ENCODE data around the gene LRRC4B. TPM values are rescaled to one million over a fixed set of nuclear protein-coding genes. Genes with fewer than 3 reads are reported as not detected.
"Not testable (repeated sequence)": the region's sequence is repeated elsewhere in the genome, so short reads cannot be mapped to it uniquely, and the experiment has no call there.

LRRC4B gene
- total RNA-seq, 2 experiments from 2014 or later = not detected

DNA sequence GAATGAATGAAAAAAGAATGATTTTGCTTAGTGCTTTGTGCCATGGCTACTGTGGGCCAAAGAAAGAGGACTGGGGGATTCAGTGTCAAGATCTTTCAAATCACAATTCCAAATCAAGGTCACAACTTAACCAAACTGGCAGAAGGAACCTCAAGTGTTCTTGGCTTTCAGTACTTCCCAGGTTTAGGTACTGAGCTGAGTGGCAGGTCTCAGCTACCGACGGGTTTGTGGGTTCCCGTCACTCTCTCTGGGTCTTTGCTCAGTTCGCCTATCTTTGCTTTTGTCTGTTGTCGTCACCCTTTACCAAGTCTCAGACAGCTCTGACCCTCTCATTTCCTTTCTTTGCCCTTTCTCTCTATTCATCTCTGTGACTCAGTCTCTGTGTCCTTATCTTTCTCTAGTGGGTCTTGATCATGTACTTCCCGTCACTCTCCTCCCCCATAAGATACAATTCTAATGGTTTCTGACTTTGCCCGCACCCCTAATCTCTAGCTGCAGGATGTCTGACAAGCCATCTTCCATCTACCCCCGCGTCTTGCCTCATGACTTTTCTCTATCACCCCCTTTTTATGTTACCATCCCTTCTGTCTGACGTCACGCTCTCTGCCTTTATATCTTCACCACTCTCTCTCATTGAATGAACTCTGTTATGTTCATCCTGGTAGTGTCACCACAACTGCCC lies 33.3 kb upstream of the LRRC4B start:
- Mint-ChIP-seq H3K4me1 (ENCODE audit: low read depth) (no peaks in the 10 kb centered on the region), H3K27ac (no peak overlapping the region), H3K4me3 (no peak overlapping the region), H3K27me3 (ENCODE audit: low read depth) (peaks cover 15% of the 10 kb centered on the region), H3K9me3 (ENCODE audit: insufficient read depth) (no peaks in the 10 kb centered on the region), H3K36me3 (ENCODE audit: low read depth) (no peaks in the 10 kb centered on the region)
- no peak for DNase-seq
- ATAC-seq = no peak
- CTCF ChIA-PET = no interaction called here
- POLR2A ChIA-PET = no interaction called here

DNA sequence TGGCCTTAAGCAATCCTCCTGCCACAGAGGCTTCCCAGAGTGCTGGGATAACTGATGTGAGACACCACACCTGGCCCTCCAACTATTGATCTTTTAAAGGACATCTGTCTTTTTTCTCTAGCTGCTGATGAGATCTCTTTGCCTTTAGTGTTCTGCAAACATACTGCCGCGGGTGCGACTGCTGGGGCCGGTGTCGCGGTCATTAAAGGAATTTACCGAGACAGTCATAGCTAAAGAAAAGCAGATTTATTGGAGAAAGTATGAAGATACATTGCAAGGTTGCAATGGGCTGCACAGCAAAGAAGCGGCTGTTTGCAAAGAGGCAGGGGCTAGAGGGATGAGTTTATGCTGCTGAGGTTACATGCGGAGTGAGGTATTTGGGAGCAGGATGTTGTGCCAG lies 31.2 kb upstream of the LRRC4B start:
- no peaks in the 10 kb centered on the region for H3K9me3 Mint-ChIP-seq (ENCODE audit: insufficient read depth)
- no peaks in the 10 kb centered on the region for H3K36me3 Mint-ChIP-seq (ENCODE audit: low read depth)
- no peak for DNase-seq
- H3K27me3 Mint-ChIP-seq (ENCODE audit: low read depth) = peaks cover 15% of the 10 kb centered on the region
- ATAC-seq = no peak
- no peak overlapping the region for H3K27ac Mint-ChIP-seq
- H3K4me1 Mint-ChIP-seq (ENCODE audit: low read depth) = no peaks in the 10 kb centered on the region
- POLR2A ChIA-PET = no interaction called here
- H3K4me3 Mint-ChIP-seq = no peak overlapping the region
- CTCF ChIA-PET = interaction anchor here (1.0 kb wide), 1 partner anchor 12 kb away, joined by 4 read pairs; no protein-coding TSS in a partner anchor

DNA sequence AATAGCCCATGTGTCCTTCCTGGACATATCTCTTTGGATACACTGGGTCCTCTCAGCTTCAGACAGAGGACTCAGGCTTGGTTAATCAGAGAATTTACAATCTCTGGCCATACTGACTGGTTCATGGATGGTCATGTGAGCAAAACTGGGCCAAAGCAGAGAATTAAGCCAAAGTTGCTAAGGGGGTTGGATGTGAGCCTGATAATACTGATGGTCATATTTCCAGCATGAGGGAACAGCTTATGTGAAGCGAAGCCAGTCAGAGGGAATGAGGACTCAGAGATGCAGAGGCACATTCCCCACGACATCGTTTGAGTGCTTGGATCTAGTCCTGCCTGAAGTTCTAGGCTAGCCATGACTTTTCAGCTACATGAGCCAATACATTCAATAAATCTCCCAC lies 22.0 kb upstream of the LRRC4B start:
- H3K27me3 Mint-ChIP-seq (ENCODE audit: low read depth) = no peaks in the 10 kb centered on the region
- CTCF ChIA-PET = no interaction called here
- H3K4me1 Mint-ChIP-seq (ENCODE audit: low read depth) = no peaks in the 10 kb centered on the region

DNA sequence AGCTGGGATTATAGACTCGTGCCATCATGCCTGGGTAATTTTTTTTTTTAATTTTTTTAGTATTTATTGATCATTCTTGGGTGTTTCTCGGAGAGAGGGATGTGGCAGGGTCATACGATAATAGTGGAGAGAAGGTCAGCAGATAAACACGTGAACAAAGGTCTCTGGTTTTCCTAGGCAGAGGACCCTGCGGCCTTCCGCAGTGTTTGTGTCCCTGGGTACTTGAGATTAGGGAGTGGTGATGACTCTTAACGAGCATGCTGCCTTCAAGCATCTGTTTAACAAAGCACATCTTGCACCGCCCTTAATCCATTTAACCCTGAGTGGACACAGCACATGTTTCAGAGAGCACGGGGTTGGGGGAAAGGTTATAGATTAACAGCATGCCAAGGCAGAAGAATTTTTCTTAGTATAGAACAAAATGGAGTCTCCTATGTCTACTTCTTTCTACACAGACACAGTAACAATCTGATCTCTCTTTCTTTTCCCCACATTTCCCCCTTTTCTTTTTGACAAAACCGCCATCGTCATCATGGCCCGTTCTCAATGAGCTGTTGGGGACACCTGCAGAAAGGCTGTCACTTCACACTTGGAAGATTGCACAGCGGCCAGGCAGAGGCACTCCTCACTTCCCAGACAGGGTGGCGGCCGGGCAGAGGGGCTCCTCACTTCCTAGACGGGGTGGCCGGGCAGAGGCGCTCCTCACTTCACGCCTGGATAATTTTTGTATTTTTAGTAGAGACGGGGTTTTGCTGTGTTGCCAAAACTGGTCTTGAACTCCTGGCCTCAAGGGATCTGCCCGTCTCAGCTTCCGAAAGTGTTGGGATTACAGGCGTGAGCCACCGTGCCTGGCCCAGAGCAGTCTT lies 13.8 kb upstream of the LRRC4B start:
- POLR2A ChIA-PET; H3K27me3 Mint-ChIP-seq (ENCODE audit: low read depth); CTCF ChIA-PET; ATAC-seq; H3K9me3 Mint-ChIP-seq (ENCODE audit: insufficient read depth); H3K4me3 Mint-ChIP-seq; H3K36me3 Mint-ChIP-seq (ENCODE audit: low read depth); DNase-seq; H3K4me1 Mint-ChIP-seq (ENCODE audit: low read depth); H3K27ac Mint-ChIP-seq: not testable (repeated sequence)

More for the DNA sequence above, 22.0 kb upstream of the LRRC4B start:
- H3K9me3 Mint-ChIP-seq (ENCODE audit: insufficient read depth) = no peaks in the 10 kb centered on the region
- no peak overlapping the region for H3K4me3 Mint-ChIP-seq
- DNase-seq (no peak), ATAC-seq (no peak)
- POLR2A ChIA-PET = no interaction called here
- H3K36me3 Mint-ChIP-seq (ENCODE audit: low read depth) = no peaks in the 10 kb centered on the region
- no peak overlapping the region for H3K27ac Mint-ChIP-seq

DNA sequence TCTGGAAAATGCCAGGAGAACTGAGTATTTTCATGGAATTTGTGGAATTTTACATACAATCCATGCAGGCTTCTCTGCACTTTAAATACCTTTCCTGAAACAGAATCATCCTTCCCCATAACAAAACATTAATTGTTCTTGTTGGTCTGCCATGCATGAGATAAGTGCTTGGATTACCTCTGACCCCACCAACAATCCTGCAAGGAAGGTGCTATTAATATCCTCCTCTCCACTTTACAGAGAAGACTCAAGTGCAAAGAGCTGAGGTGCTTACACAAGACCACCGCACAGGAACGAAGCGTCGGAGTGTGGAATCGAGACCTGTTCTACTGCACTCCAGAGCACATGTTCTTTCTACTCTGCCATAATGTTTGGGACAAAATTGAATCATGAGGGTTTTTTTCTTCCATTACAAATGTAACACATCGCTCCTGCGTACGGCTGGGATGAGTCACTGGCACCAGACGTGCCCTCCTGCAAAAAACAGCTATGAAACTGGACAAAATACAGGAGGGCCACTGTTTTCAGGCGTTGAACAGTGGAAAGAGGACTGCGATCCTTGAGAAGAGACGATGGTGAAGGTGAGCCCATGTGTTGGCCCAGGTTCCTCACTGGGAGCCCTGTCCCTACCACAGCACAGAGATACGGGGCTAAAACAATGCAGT lies 12.9 kb upstream of the LRRC4B start:
- H3K9me3 Mint-ChIP-seq (ENCODE audit: insufficient read depth) = no peaks in the 10 kb centered on the region
- H3K4me1 Mint-ChIP-seq (ENCODE audit: low read depth) = no peaks in the 10 kb centered on the region
- ATAC-seq = no peak
- POLR2A ChIA-PET = no interaction called here
- H3K27me3 Mint-ChIP-seq (ENCODE audit: low read depth) = peaks cover 4% of the 10 kb centered on the region
- CTCF ChIA-PET = no interaction called here
- no peak overlapping the region for H3K27ac Mint-ChIP-seq
- no peaks in the 10 kb centered on the region for H3K36me3 Mint-ChIP-seq (ENCODE audit: low read depth)
- DNase-seq = no peak
- no peak overlapping the region for H3K4me3 Mint-ChIP-seq

DNA sequence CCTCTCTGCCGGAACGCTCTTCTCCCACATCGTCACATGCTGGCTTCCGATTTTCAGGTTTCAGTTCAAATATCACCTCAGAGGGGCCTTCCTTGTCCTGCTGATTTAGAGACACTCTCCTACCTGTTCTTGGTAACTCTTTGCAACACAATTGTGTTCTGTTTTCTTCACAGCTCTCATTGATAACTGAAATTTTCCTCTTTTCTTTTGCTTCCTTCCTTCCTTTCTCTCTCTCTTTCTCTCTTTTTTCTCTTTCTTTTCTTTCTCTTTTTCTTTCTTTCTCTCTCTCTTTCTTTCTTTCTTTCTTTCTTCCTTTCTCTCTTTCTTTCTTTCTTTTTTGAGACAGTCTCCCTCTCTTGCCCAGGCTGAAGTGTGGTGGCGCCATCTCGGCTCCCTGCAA lies 12.0 kb upstream of the LRRC4B start:
- DNase-seq (no peak), ATAC-seq (no peak)
- Mint-ChIP-seq H3K4me3 (no peak overlapping the region), H3K9me3 (ENCODE audit: insufficient read depth) (no peaks in the 10 kb centered on the region), H3K27ac (no peak overlapping the region), H3K4me1 (ENCODE audit: low read depth) (no peaks in the 10 kb centered on the region), H3K36me3 (ENCODE audit: low read depth) (no peaks in the 10 kb centered on the region), H3K27me3 (ENCODE audit: low read depth) (peaks cover 7% of the 10 kb centered on the region)
- ChIA-PET CTCF (no interaction called here), POLR2A (no interaction called here)

DNA sequence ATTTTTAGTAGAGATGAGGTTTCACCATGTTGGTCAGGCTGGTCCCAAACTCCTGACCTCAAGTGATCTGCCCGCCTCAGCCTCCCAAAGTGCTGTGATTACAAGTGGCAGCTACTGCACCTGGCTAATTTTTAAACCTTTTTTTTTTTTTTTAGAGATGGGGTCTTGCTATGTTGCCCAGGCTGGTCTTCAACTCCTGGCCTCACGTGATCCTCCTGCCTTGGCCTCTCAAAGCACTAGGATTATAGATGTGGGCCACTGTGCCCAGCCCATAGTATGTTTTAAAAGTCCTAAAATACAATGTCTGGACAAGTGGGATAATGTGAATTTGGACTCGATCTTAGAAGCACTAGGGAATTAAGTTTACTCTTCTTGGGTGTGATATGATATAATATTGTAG lies 8.5 kb upstream of the LRRC4B start:
- H3K4me3 Mint-ChIP-seq; H3K4me1 Mint-ChIP-seq (ENCODE audit: low read depth); DNase-seq; H3K27ac Mint-ChIP-seq; ATAC-seq; H3K36me3 Mint-ChIP-seq (ENCODE audit: low read depth); H3K27me3 Mint-ChIP-seq (ENCODE audit: low read depth); POLR2A ChIA-PET; H3K9me3 Mint-ChIP-seq (ENCODE audit: insufficient read depth): not testable (repeated sequence)
- CTCF ChIA-PET = interaction anchor here (1.4 kb wide), 1 partner anchor 20 kb away, joined by 3 read pairs; no protein-coding TSS in a partner anchor

DNA sequence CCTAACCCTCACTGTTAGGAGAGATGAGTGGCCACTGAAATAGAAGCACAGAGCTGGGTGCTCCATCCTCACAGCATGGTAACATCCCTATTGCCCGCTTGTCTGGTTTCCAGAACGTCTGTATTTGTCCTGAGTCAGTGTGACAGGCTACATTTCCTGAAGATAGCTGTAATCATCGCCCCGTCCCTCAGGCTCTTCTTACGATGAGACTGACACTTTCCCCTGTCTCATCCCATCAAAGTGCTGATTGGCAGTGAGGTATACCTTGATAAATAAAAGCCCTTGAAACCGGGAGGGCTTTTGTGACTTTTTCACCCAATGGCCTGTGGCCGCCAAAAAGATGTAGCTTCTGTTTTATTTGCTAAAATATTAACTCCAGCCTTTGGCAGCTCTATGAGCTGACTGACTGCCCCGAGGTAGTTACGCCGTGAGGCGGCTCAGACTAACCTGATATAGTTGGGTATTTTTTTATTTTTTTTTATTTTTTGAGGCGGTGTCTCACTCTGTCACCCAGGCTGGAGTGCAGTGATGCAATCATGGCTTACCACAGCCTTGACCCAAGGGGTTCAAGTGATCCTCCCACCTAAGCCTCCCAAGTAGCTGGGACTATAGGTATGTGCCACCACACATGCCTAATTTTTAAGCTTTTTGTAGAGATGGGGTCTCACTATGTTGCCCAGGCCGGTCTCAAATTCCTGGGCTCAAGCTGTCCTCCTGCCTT lies 5.7 kb upstream of the LRRC4B start:
- Mint-ChIP-seq H3K27me3 (ENCODE audit: low read depth) (peaks cover 12% of the 10 kb centered on the region), H3K4me3 (no peak overlapping the region), H3K9me3 (ENCODE audit: insufficient read depth) (no peaks in the 10 kb centered on the region), H3K4me1 (ENCODE audit: low read depth) (no peaks in the 10 kb centered on the region), H3K27ac (no peak overlapping the region), H3K36me3 (ENCODE audit: low read depth) (no peaks in the 10 kb centered on the region)
- ATAC-seq = no peak
- POLR2A ChIA-PET = interaction anchor here (0.9 kb wide), 1 partner anchor 63 kb away, joined by 3 read pairs; the partner anchor contains the start of gene JOSD2
- DNase-seq = no peak
- CTCF ChIA-PET = interaction anchor here (0.7 to 1.2 kb wide), 2 partner anchors 18 to 243 kb away, joined by 3 to 5 read pairs; no protein-coding TSS in a partner anchor

DNA sequence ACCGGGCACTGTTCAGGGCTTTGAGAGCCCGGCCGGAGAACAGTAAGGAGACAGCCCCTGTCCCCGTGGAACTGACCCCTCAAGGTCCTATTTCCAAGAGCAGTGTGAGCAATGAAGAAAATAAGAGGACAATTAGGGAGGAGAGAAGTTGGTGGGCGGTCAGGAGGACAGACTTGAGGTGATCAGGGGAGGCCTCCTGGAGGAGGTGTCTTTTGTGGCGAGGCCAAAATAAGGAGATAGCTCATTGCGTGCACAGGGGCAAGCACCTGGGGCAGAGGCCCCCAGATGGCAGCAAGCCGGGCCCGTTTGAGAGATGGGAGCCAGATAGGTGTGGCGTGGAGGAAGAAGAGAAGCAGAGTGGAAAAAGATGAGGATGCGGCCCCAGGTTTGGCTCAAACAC lies 2.8 kb upstream of the LRRC4B start:
- no peak overlapping the region for H3K4me3 Mint-ChIP-seq
- ATAC-seq (no peak), DNase-seq (no peak)
- peaks cover under 1% of the 10 kb centered on the region for H3K4me1 Mint-ChIP-seq (ENCODE audit: low read depth)
- no peak overlapping the region for H3K27ac Mint-ChIP-seq
- no peaks in the 10 kb centered on the region for H3K9me3 Mint-ChIP-seq (ENCODE audit: insufficient read depth)
- H3K36me3 Mint-ChIP-seq (ENCODE audit: low read depth) = no peaks in the 10 kb centered on the region
- CTCF ChIA-PET = interaction anchor here (0.5 kb wide), 1 partner anchor 1396 kb away, joined by 4 read pairs; no protein-coding TSS in a partner anchor
- POLR2A ChIA-PET = no interaction called here
- peaks cover 22% of the 10 kb centered on the region for H3K27me3 Mint-ChIP-seq (ENCODE audit: low read depth)

DNA sequence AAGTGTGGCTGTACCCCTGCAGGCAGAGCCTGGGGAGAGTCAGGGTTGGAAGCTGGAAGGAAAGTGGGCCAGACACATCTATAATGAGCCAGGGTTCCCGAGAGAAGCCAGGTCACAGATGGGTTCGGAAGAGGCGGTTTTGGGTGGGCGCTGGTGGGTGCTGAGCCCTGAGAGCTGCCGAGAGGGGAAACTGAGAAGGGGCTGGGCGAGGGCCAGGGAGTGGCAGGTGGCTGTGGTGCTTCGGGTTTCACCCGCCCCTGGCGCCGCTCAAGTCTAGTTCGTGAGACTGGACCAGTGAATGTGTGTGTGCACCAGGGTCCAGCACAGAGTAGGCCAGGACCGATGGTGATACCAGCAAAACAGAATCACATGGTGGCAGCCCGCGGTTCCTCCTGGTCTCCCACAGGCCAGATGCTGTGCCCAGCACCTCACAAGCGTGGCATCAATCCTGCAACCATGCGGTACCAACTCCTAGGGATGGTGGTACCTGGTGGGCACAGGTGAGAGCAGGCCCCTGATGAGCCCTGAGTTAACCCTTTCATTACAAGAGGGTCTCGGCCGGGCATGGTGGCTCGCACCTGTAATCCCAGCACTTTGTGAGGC lies 1.8 kb upstream of the LRRC4B start:
- Mint-ChIP-seq H3K36me3 (ENCODE audit: low read depth) (no peaks in the 10 kb centered on the region), H3K4me3 (no peak overlapping the region), H3K9me3 (ENCODE audit: insufficient read depth) (no peaks in the 10 kb centered on the region), H3K27me3 (ENCODE audit: low read depth) (peaks cover 28% of the 10 kb centered on the region), H3K27ac (no peak overlapping the region), H3K4me1 (ENCODE audit: low read depth) (peaks cover 3% of the 10 kb centered on the region)
- no peak for ATAC-seq
- ChIA-PET CTCF (interaction anchor here (0.5 to 1.2 kb wide), 2 partner anchors 14 to 1395 kb away, joined by 4 to 7 read pairs; no protein-coding TSS in a partner anchor), POLR2A (interaction anchor here (0.9 kb wide), 1 partner anchor 33 kb away, joined by 3 read pairs; no protein-coding TSS in a partner anchor)
- no peak for DNase-seq
